Neural cell (in vitro differentiated cells): ENCODE measurements around the gene MSI2. TPM values are rescaled to one million over a fixed set of nuclear protein-coding genes. Genes with fewer than 3 reads are reported as not detected.

Experiments
- H2AFZ ChIP-seq: fragments of 200-600, 300-800 bp; sonication (generic), shearing (Covaris generic); 2 replicates; pipeline ENCODE4 v1.6.0; 2014; ENCODE audit warnings: low read depth, mild to moderate bottlenecking, antibody characterized with exemption, low read length, moderate library complexity
- H3F3A ChIP-seq: fragments of 200-600 bp; shearing (Covaris generic); 2 replicates; pipeline ENCODE4 v1.6.1; 2016; ENCODE audit warnings: mild to moderate bottlenecking, moderate library complexity, mixed read lengths, antibody characterized with exemption, low read length; ENCODE audit not compliant: insufficient read depth, poor library complexity, severe bottlenecking
- H3K27ac ChIP-seq: fragments of 200-600, 300-800 bp; sonication (generic), shearing (Covaris generic); 2 replicates; pipeline ENCODE4 v1.5.1; 2014; ENCODE audit warnings: mild to moderate bottlenecking, low read length, moderate library complexity
- H3K27me3 ChIP-seq: fragments of 300-800, 200-600 bp; sonication (generic), shearing (Covaris generic); 2 replicates; pipeline ENCODE4 v1.6.0; 2014; ENCODE audit warnings: mild to moderate bottlenecking, low read depth, low read length, moderate library complexity; ENCODE audit not compliant: insufficient read depth
- H3K36me3 ChIP-seq: fragments of 300-800, 200-600 bp; sonication (generic), shearing (Covaris generic); 2 replicates; pipeline ENCODE4 v1.5.1; 2014; ENCODE audit warnings: mild to moderate bottlenecking, antibody characterized with exemption, low read length, moderate library complexity; ENCODE audit not compliant: insufficient read depth
- H3K4me2 ChIP-seq: fragments of 300-800, 200-600 bp; sonication (generic), shearing (Covaris generic); 2 replicates; pipeline ENCODE4 v1.6.0; 2014; ENCODE audit warnings: mild to moderate bottlenecking, low read length
- H3K4me3 ChIP-seq: fragments of 300-800, 200-600 bp; sonication (generic), shearing (Covaris generic); 2 replicates; pipeline ENCODE4 v1.5.1; 2014; ENCODE audit warnings: mild to moderate bottlenecking, low read length, moderate library complexity
- H3K79me2 ChIP-seq: fragments of 200-600 bp; shearing (Covaris generic); replicated peaks from 2 replicates; pipeline ENCODE4 v1.6.0; 2014; ENCODE audit warnings: mild to moderate bottlenecking, low read length, moderate library complexity; ENCODE audit not compliant: insufficient read depth
- H3K9ac ChIP-seq: fragments of 300-800, 200-600 bp; sonication (generic), shearing (Covaris generic); 2 replicates; pipeline ENCODE4 v1.6.1; 2016; ENCODE audit warnings: mild to moderate bottlenecking, low read length, mixed read lengths
- H3K9me2 ChIP-seq: fragments of 200-600 bp; shearing (Covaris generic); 2 replicates; pipeline ENCODE4 v1.6.1; 2016; ENCODE audit warnings: mild to moderate bottlenecking, low read length, mixed read lengths; ENCODE audit not compliant: insufficient read depth
- H3K9me3 ChIP-seq: fragments of 200-600, 300-800 bp; sonication (generic), shearing (Covaris generic); 2 replicates; pipeline ENCODE4 v1.6.1; 2016; ENCODE audit warnings: mild to moderate bottlenecking, mixed run types, low read length, moderate library complexity, mixed read lengths
- H4K20me1 ChIP-seq: fragments of 200-600 bp; shearing (Covaris generic); 2 replicates; pipeline ENCODE4 v1.6.1; 2016; ENCODE audit warnings: mild to moderate bottlenecking, mixed run types; ENCODE audit not compliant: insufficient read depth
- EP300 ChIP-seq: fragments of 450-650 bp; conservative IDR thresholded peaks from 2 replicates; pipeline ENCODE4 v1.6.1; 2014; ENCODE audit warnings: antibody characterized with exemption, mild to moderate bottlenecking, moderate library complexity; ENCODE audit not compliant: poor library complexity, severe bottlenecking
- EZH2 ChIP-seq: fragments of 200-600, 300-800 bp; shearing (Covaris generic), sonication (generic); IDR thresholded peaks from 2 replicates; pipeline ENCODE4 v1.6.1; 2014; ENCODE audit warnings: antibody characterized with exemption, low read length, borderline replicate concordance, mild to moderate bottlenecking; ENCODE audit not compliant: insufficient read depth, poor library complexity, severe bottlenecking
- MXI1 ChIP-seq: fragments of 450-650 bp; conservative IDR thresholded peaks from 2 replicates; pipeline ENCODE4 v1.6.1; 2014; ENCODE audit warnings: antibody characterized with exemption, mild to moderate bottlenecking; ENCODE audit not compliant: poor library complexity, severe bottlenecking
- POLR2AphosphoS5 ChIP-seq: IDR thresholded peaks from 2 replicates; pipeline ENCODE4 v1.6.1; 2012
- RAD21 ChIP-seq: fragments of 450-650 bp; conservative IDR thresholded peaks from 2 replicates; pipeline ENCODE4 v1.6.1; 2014; ENCODE audit warnings: antibody characterized with exemption, mild to moderate bottlenecking, moderate library complexity
- SMC3 ChIP-seq: fragments of 450-650 bp; conservative IDR thresholded peaks from 2 replicates; pipeline ENCODE4 v1.6.1; 2014; ENCODE audit warnings: antibody characterized with exemption, mild to moderate bottlenecking, moderate library complexity; ENCODE audit not compliant: poor library complexity
- TAF1 ChIP-seq: IDR thresholded peaks from 2 replicates; pipeline ENCODE4 v1.6.1; 2012; ENCODE audit warnings: low read depth
- polyA plus RNA-seq: library from polyadenylated mRNA; depleted of rRNA; stranded (reverse); fragments of >200 nt; gene quantifications from 2 replicates; pipeline ENCODE4 v1.2.3, GENCODE V29; 2014
- TF ChIP-seq, protein P1 (sequence below): IDR thresholded peaks from 2 replicates; pipeline ENCODE4 v1.6.1; 2012; ENCODE audit warnings: borderline replicate concordance
- TF ChIP-seq, protein P2 (sequence below): fragments of 450-650 bp; IDR thresholded peaks from 2 replicates; pipeline ENCODE4 v1.5.1; 2014; ENCODE audit warnings: antibody characterized with exemption, mild to moderate bottlenecking, moderate library complexity; ENCODE audit not compliant: poor library complexity, severe bottlenecking

MSI2 gene
- polyA plus RNA-seq, 1 donor from 2014 or later = 61.4 TPM

DNA sequence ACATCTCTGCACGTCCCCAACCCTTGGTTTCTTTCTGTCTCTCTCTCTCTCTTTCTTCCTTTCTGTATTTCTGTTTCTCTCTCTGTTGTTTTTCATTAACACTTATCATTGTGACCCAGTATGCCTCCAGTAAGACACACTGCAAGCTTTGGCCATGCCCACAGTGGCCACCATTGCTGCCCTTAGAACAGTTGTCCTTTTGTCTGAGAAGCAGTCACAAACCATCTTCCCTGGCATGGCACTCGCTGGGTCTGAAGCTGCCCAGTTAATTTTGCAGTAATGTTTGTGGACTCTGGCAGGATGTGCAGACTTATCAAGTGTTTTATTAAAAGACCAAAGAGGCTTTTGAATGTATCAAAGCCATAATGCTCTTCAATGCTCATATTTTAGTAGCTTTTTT lies 146.9 kb downstream of the MSI2 start:
- Histone ChIP-seq H3F3A (no peaks in the 10 kb centered on the region), H3K9me3 (no peaks in the 10 kb centered on the region), H3K4me2 (no peak overlapping the region), H3K36me3 (no peaks in the 10 kb centered on the region), H3K9ac (no peak overlapping the region), H3K27me3 (no peaks in the 10 kb centered on the region), H4K20me1 (no peaks in the 10 kb centered on the region), H3K79me2 (peaks cover 30% of the 10 kb centered on the region), H3K9me2 (no peaks in the 10 kb centered on the region), H3K4me3 (no peak overlapping the region), H3K27ac (no peak overlapping the region), H2AFZ (no peak overlapping the region)
- TF ChIP-seq SMC3 = no peak
- no peak for TF ChIP-seq POLR2AphosphoS5
- no peak for TF ChIP-seq TAF1
- no peak for TF ChIP-seq EP300
- TF ChIP-seq, protein P1, sequence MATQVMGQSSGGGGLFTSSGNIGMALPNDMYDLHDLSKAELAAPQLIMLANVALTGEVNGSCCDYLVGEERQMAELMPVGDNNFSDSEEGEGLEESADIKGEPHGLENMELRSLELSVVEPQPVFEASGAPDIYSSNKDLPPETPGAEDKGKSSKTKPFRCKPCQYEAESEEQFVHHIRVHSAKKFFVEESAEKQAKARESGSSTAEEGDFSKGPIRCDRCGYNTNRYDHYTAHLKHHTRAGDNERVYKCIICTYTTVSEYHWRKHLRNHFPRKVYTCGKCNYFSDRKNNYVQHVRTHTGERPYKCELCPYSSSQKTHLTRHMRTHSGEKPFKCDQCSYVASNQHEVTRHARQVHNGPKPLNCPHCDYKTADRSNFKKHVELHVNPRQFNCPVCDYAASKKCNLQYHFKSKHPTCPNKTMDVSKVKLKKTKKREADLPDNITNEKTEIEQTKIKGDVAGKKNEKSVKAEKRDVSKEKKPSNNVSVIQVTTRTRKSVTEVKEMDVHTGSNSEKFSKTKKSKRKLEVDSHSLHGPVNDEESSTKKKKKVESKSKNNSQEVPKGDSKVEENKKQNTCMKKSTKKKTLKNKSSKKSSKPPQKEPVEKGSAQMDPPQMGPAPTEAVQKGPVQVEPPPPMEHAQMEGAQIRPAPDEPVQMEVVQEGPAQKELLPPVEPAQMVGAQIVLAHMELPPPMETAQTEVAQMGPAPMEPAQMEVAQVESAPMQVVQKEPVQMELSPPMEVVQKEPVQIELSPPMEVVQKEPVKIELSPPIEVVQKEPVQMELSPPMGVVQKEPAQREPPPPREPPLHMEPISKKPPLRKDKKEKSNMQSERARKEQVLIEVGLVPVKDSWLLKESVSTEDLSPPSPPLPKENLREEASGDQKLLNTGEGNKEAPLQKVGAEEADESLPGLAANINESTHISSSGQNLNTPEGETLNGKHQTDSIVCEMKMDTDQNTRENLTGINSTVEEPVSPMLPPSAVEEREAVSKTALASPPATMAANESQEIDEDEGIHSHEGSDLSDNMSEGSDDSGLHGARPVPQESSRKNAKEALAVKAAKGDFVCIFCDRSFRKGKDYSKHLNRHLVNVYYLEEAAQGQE = no peak
- TF ChIP-seq EZH2 = no peak
- no peak for TF ChIP-seq MXI1
- TF ChIP-seq RAD21 = no peak
- TF ChIP-seq, protein P2, sequence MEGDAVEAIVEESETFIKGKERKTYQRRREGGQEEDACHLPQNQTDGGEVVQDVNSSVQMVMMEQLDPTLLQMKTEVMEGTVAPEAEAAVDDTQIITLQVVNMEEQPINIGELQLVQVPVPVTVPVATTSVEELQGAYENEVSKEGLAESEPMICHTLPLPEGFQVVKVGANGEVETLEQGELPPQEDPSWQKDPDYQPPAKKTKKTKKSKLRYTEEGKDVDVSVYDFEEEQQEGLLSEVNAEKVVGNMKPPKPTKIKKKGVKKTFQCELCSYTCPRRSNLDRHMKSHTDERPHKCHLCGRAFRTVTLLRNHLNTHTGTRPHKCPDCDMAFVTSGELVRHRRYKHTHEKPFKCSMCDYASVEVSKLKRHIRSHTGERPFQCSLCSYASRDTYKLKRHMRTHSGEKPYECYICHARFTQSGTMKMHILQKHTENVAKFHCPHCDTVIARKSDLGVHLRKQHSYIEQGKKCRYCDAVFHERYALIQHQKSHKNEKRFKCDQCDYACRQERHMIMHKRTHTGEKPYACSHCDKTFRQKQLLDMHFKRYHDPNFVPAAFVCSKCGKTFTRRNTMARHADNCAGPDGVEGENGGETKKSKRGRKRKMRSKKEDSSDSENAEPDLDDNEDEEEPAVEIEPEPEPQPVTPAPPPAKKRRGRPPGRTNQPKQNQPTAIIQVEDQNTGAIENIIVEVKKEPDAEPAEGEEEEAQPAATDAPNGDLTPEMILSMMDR = no peak

DNA sequence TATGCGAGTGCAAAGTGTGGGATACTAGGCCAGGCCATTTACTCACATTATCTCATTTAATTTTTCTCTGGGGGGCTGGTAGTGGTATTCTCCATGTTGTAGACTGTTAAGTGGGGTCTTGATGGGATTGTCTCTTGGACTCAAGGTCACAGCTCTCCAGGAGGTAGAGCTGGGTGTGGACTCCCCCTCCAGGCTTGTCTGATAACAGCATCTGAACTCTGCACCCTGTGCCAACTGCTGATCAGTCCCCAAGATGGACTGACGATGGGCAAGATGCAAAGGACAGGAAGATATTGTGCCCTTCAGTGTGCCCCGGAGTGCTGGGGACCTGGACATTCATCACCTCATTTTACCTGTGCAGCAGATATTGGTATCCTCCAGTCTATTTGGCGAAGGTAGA lies 147.8 kb downstream of the MSI2 start:
- Histone ChIP-seq H3K79me2 (peaks cover 26% of the 10 kb centered on the region), H3K27ac (no peak overlapping the region), H4K20me1 (no peaks in the 10 kb centered on the region)

More for the DNA sequence above, 147.8 kb downstream of the MSI2 start:
- Histone ChIP-seq H3F3A (no peaks in the 10 kb centered on the region), H3K9ac (no peak overlapping the region), H3K9me3 (no peaks in the 10 kb centered on the region), H3K4me2 (no peak overlapping the region), H3K27me3 (no peaks in the 10 kb centered on the region), H2AFZ (no peak overlapping the region), H3K36me3 (no peaks in the 10 kb centered on the region), H3K4me3 (no peak overlapping the region), H3K9me2 (no peaks in the 10 kb centered on the region)
- TF ChIP-seq EZH2 (no peak), MXI1 (no peak), TAF1 (no peak), EP300 (no peak), POLR2AphosphoS5 (no peak), SMC3 (no peak), RAD21 (no peak)
- TF ChIP-seq, protein P1 = no peak
- TF ChIP-seq, protein P2 = no peak
